Natural killer cell (primary cell): ENCODE data around the gene TTC21A. TPM values are rescaled to one million over a fixed set of nuclear protein-coding genes. Genes with fewer than 3 reads are reported as not detected.

Experiments
- ATAC-seq, 3 donors: fragments of 150-1000 bp in 2 of 3; fragments of 200-7000 bp in 1 of 3; cut with Tn5 transposase; 1 replicate in 1 of 3; 2 replicates in 2 of 3; pipeline ENCODE4 v1.10.0; 2021; ENCODE audit warnings: mild to moderate bottlenecking in 2 of 3, moderate library complexity in 2 of 3
- DNase-seq, 2 donors: peaks; one replicate each; pipeline versions ENCODE4 v3.0.0 to v3.0.0-alpha.2; 2013 to 2021; ENCODE audit warnings: mixed read lengths in 1 of 2
- H3K27ac ChIP-seq: one replicate; pipeline ENCODE4 v1.5.1; 2013; ENCODE audit warnings: mild to moderate bottlenecking, low read length
- H3K27me3 ChIP-seq: one replicate; pipeline ENCODE4 v1.6.1; 2013; ENCODE audit warnings: low read length; ENCODE audit not compliant: control insufficient read depth, insufficient read depth
- H3K36me3 ChIP-seq: one replicate; pipeline ENCODE4 v1.6.1; 2013; ENCODE audit warnings: low read length; ENCODE audit not compliant: control insufficient read depth, insufficient read depth
- H3K4me1 ChIP-seq: one replicate; pipeline ENCODE4 v1.6.1; 2013; ENCODE audit warnings: low read length; ENCODE audit not compliant: control insufficient read depth, insufficient read depth
- H3K4me3 ChIP-seq: one replicate; pipeline ENCODE4 v1.5.1; 2013; ENCODE audit warnings: low read length
- H3K9me3 ChIP-seq: one replicate; pipeline ENCODE4 v1.6.1; 2013; ENCODE audit warnings: low read length; ENCODE audit not compliant: control insufficient read depth, insufficient read depth
- H3K27ac Mint-ChIP-seq, 2 donors: one replicate each; pipeline ENCODE4 v1.8.0; 2022; ENCODE audit warnings: mild to moderate bottlenecking in 2 of 2, mixed read lengths in 2 of 2, moderate library complexity in 1 of 2
- H3K27me3 Mint-ChIP-seq, 2 donors: one replicate each; pipeline ENCODE4 v1.8.0; 2022; ENCODE audit warnings: low read depth in 2 of 2, mixed read lengths in 2 of 2
- H3K36me3 Mint-ChIP-seq: one replicate; pipeline ENCODE4 v1.8.0; 2022; ENCODE audit warnings: mixed read lengths
- H3K4me1 Mint-ChIP-seq, 2 donors: one replicate each; pipeline ENCODE4 v1.8.0; 2022; ENCODE audit warnings: mixed read lengths in 2 of 2
- H3K4me3 Mint-ChIP-seq: one replicate; pipeline ENCODE4 v1.8.0; 2022; ENCODE audit warnings: mild to moderate bottlenecking, moderate library complexity, mixed read lengths
- H3K9me3 Mint-ChIP-seq, 2 donors: one replicate each; pipeline ENCODE4 v1.8.0; 2022; ENCODE audit warnings: mixed read lengths in 2 of 2
- CTCF ChIP-seq: fragments of 200-600 bp; IDR thresholded peaks from one replicate; pipeline ENCODE4 v1.8.0; 2022; ENCODE audit warnings: antibody characterized with exemption
- WGBS: methylation state at CpG from one replicate; pipeline ENCODE4 v1.1.7; 2013; ENCODE audit warnings: missing lambda C conversion rate; ENCODE audit not compliant: insufficient coverage; 5-methylcytosine and 5-hydroxymethylcytosine counted together
- intact Hi-C: fragments of 100-400 bp; cut with micrococcal nuclease; formaldehyde crosslinking; loops from one replicate; pipeline ENCODE4 v1.14.2; 2022
- total RNA-seq, 4 donors: library from RNA; stranded (reverse); fragments of 120-200 nt in 1 of 4; gene quantifications; one replicate each; pipeline versions ENCODE4 v1.2.3 to v1.2.4, GENCODE V29; 2013 to 2022

Gene TTC21A
- total RNA-seq, 3 donors from 2014 or later (not counting 1 experiment from before 2014, with no cell fraction given), result 2.1 to 3.9 (median 2.4) TPM

DNA sequence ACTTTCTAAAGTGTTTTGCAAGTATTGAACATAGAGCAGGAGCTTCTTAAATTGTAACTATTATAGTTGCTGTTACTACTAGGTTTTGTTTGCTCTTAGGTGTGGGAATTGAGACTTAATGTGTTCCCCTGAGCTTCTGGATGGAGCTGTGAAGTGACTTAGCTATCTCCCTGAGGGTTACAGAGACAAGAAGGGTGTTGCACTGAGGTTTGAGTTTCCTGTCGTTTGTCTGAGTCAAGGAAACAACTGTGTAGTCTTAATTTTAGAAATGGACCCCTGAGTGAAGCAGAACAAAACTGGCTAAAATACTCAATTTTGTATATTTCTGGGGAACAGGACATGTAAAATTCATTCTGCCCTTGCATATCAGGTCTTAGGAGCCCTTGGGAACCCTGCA lies 20.4 kb downstream of the TTC21A start:
- peak; percentile 62 to 76 (median 71) for ATAC-seq
- Histone ChIP-seq H3K9me3 (no peaks in the 10 kb centered on the region), H3K36me3 (no peaks in the 10 kb centered on the region), H3K4me1 (peaks cover 24% of the 10 kb centered on the region), H3K4me3 (no peak overlapping the region), H3K27ac (no peak overlapping the region), H3K27me3 (no peaks in the 10 kb centered on the region)
- intact Hi-C loops, result no loop called here
- Mint-ChIP-seq H3K27me3 (peaks cover 8 to 9% of the 10 kb centered on the region in 2 donors), H3K27ac (peak overlapping the region; percentile 29 to 58), H3K9me3 (no peaks in the 10 kb centered on the region), H3K4me3 (peak overlapping the region; percentile 26), H3K36me3 (no peaks in the 10 kb centered on the region), H3K4me1 (peaks cover 17 to 30% of the 10 kb centered on the region in 2 donors)
- WGBS, result 0% methylated on average over 1 of the region's 1 CpG
- no peak for TF ChIP-seq CTCF
- peak in 1 of 2 donors; percentile 41 for DNase-seq

DNA sequence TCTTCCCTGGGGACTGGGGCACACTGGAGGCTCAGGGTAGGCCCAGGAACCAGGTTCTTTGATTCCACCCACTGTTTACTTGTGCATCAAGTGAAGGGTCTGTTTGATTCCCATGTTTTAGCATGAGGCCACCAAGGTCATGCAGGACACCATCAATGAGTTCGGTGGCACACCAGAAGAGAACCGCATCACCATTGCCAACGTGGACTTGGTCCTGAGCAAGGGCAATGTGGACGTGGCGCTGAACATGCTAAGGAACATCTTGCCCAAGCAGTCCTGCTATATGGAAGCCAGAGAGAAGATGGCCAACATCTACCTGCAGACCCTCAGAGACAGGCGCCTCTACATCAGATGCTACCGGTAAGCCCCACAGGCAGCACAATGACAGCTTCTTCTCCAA lies 21.5 kb downstream of the TTC21A start:
- H3K4me1 Mint-ChIP-seq, result peaks cover 17 to 30% of the 10 kb centered on the region in 2 donors
- H3K36me3 ChIP-seq, result no peaks in the 10 kb centered on the region
- H3K4me1 ChIP-seq, result peaks cover 24% of the 10 kb centered on the region
- no peaks in the 10 kb centered on the region for H3K9me3 ChIP-seq
- 98% methylated on average over 7 of the region's 7 CpGs for WGBS
- H3K4me3 ChIP-seq, result no peak overlapping the region
- H3K9me3 Mint-ChIP-seq, result no peaks in the 10 kb centered on the region
- TF ChIP-seq CTCF, result no peak
- DNase-seq (no peak), ATAC-seq (no peak)
- no peaks in the 10 kb centered on the region for H3K36me3 Mint-ChIP-seq
- no peak overlapping the region for H3K27ac ChIP-seq
- no peak overlapping the region for H3K27ac Mint-ChIP-seq
- peaks cover 5% of the 10 kb centered on the region in 2 donors for H3K27me3 Mint-ChIP-seq
- intact Hi-C loops, result no loop called here
- no peak overlapping the region for H3K4me3 Mint-ChIP-seq
- no peaks in the 10 kb centered on the region for H3K27me3 ChIP-seq

DNA sequence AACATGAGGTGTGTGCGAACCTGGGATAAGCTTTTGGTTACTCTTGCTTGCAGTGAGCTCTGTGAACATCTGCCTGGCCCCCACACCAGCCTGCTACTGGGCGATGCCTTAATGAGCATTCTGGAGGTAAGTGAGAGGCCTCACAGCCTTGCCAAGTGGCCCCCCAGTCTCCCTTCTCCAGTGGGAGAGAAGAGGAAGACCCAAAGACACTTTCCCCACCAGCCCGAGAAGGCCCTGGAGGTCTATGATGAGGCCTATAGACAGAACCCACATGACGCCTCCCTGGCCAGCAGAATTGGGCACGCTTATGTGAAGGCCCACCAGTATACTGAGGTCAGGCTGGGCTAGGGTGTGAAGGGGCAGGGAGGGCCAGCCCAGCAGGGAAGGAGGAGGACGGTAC lies 22.5 kb downstream of the TTC21A start:
- DNase-seq (no peak), ATAC-seq (no peak)
- no peaks in the 10 kb centered on the region for H3K9me3 ChIP-seq
- whole genome bisulfite sequencing, result 91% methylated on average over 6 of the region's 6 CpGs
- H3K4me3 Mint-ChIP-seq, result no peak overlapping the region
- H3K27me3 ChIP-seq, result no peaks in the 10 kb centered on the region
- peaks cover 0 to 3% of the 10 kb centered on the region in 2 donors for H3K27me3 Mint-ChIP-seq
- H3K9me3 Mint-ChIP-seq, result no peaks in the 10 kb centered on the region
- H3K4me1 ChIP-seq, result peaks cover 24% of the 10 kb centered on the region
- peaks cover 17 to 30% of the 10 kb centered on the region in 2 donors for H3K4me1 Mint-ChIP-seq
- TF ChIP-seq CTCF, result no peak
- H3K4me3 ChIP-seq, result no peak overlapping the region
- intact Hi-C loops, result no loop called here
- no peaks in the 10 kb centered on the region for H3K36me3 Mint-ChIP-seq
- no peak overlapping the region for H3K27ac ChIP-seq
- H3K27ac Mint-ChIP-seq, result no peak overlapping the region
- no peaks in the 10 kb centered on the region for H3K36me3 ChIP-seq

- intact Hi-C loops, result no loop called here
- Histone ChIP-seq H3K9me3 (no peaks in the 10 kb centered on the region), H3K4me3 (no peak overlapping the region), H3K27ac (no peak overlapping the region), H3K36me3 (no peaks in the 10 kb centered on the region), H3K4me1 (peaks cover 24% of the 10 kb centered on the region), H3K27me3 (no peaks in the 10 kb centered on the region)
- ATAC-seq, result no peak
- Mint-ChIP-seq H3K27me3 (peaks cover 0 to 3% of the 10 kb centered on the region in 2 donors), H3K4me3 (no peak overlapping the region), H3K36me3 (no peaks in the 10 kb centered on the region), H3K9me3 (no peaks in the 10 kb centered on the region), H3K27ac (no peak overlapping the region), H3K4me1 (peaks cover 17 to 30% of the 10 kb centered on the region in 2 donors)
- 100% methylated on average over 2 of the region's 3 CpGs for WGBS
- TF ChIP-seq CTCF, result no peak
- no peak for DNase-seq
These were observed 23.3 kb downstream of the TTC21A start for GRCh38 chr3:39130693-39131265.
